Progenitor cell of endocrine pancreas (in vitro differentiated cells): ENCODE data around the gene CTNNBIP1. TPM values are rescaled to one million over a fixed set of nuclear protein-coding genes. Genes with fewer than 3 reads are reported as not detected.

Source experiments
- DNase-seq: peaks from one replicate; pipeline ENCODE4 v3.0.0; 2021; ENCODE audit warnings: low spot score; ENCODE audit not compliant: unreplicated experiment
- H3K27ac Mint-ChIP-seq: 2 replicates; pipeline ENCODE4 v1.8.0; 2021; ENCODE audit warnings: mild to moderate bottlenecking, moderate library complexity, mixed read lengths
- H3K27me3 Mint-ChIP-seq: 2 replicates; pipeline ENCODE4 v1.8.0; 2021; ENCODE audit warnings: mixed read lengths
- H3K36me3 Mint-ChIP-seq: 2 replicates; pipeline ENCODE4 v1.8.0; 2022; ENCODE audit warnings: mixed read lengths; ENCODE audit not compliant: insufficient read depth
- H3K4me1 Mint-ChIP-seq: 2 replicates; pipeline ENCODE4 v1.8.0; 2021; ENCODE audit warnings: low read depth, mixed read lengths
- H3K4me3 Mint-ChIP-seq: 2 replicates; pipeline ENCODE4 v1.8.0; 2021; ENCODE audit warnings: low read depth, mild to moderate bottlenecking, moderate library complexity, mixed read lengths
- H3K9me3 Mint-ChIP-seq: 2 replicates; pipeline ENCODE4 v1.8.0; 2021; ENCODE audit warnings: low read depth, mixed read lengths
- CTCF ChIP-seq: fragments of 200-600 bp; sonication (generic); IDR thresholded peaks from one replicate; pipeline ENCODE4 v1.5.0; 2021; ENCODE audit warnings: antibody characterized with exemption, mild to moderate bottlenecking; ENCODE audit not compliant: unreplicated experiment
- total RNA-seq: library from RNA; stranded (reverse); gene quantifications from 2 replicates; pipeline ENCODE4 v1.2.1, GENCODE V29; 2021

The CTNNBIP1 gene
- total RNA-seq, 1 donor from 2014 or later: 79.9 TPM

DNA sequence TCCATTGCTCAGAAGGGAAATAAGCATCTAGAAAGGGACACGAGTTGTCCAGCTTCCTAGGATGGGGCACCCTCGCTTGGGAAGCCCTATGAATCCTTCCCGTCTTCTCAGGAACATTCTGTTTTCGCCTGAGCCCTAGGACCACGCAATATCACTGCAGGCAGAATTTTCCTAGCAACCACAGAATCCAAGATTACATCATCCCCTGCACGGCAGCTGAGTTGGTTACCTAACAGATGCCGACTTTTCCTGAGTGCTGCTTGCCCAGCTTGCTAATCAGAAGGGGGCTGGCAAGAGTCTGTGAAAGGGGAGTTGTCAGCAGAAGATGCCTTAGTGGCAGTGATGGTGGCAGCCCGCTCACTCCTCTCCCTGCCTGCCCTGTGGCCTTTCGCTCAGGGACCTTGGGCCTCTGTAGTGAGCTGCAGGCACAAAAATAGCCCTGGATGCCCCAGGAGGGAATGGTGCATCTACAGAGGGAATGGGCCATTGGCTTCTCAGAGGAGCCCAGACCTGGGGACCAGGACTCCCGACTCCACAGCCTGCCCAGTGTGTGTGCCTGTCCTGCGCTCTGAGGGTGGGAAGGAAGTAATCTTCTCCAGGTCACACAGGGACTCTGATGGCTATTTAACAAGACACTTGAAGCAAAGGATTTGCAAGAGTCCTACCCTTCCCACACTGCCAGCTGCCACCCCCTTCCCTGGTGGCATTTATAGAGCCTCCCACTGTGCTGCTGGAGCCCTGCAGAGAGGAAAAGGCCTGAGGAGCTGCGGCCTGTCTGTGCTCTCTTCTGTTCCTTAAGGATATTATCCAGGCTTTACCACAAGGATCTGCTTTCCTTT is 57.4 kb downstream of the CTNNBIP1 start:
- no peak for DNase-seq
- Mint-ChIP-seq H3K36me3 (peaks cover 14% of the 10 kb centered on the region), H3K27me3 (no peaks in the 10 kb centered on the region), H3K4me3 (no peak overlapping the region), H3K9me3 (peaks cover 2% of the 10 kb centered on the region), H3K4me1 (peaks cover 6% of the 10 kb centered on the region), H3K27ac (no peak overlapping the region)
- TF ChIP-seq CTCF: no peak

- DNase-seq: no peak
- H3K27me3 Mint-ChIP-seq: no peaks in the 10 kb centered on the region
- H3K36me3 Mint-ChIP-seq: peaks cover 14% of the 10 kb centered on the region
- no peak overlapping the region for H3K27ac Mint-ChIP-seq
- peaks cover 6% of the 10 kb centered on the region for H3K4me1 Mint-ChIP-seq
- H3K9me3 Mint-ChIP-seq: peaks cover 2% of the 10 kb centered on the region
- no peak for TF ChIP-seq CTCF
- no peak overlapping the region for H3K4me3 Mint-ChIP-seq
Observed at GRCh38 chr1:9852004-9852403, 58.1 kb downstream of the CTNNBIP1 start.

DNA sequence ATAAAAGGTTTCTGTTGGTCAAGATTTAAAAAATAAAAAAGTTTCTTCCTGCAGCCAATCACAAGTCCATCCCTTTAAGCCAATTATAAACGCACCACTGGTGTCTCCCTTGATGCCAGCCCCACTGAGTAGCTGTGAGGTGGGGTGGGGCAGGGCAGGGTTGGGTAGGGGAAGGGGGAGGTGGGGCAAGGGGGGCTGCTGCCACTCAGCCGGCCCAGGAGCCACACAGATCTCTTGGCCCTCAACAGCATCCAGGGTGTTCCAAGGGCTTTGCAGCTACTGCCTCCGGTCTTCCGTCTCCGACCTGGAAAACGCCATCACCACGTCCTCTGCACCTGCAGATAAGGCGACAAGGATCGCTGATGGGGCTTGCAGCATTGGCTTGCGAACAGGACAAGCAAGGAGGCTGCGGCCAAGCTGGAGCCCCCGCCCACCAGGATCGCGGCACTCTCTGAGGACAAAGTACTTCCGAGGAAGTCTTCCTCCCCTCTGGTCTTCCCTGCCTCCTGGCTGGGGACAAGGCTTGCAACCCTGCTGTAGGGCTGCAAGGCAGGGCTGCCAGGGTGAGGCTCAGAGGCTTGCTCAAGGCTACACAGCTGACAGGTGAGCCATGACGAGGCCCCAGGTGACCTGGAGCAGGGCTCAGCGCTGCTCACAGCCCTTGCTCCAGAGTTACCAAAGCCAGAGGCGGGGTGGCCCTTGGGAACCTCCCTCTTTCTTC is 59.5 kb downstream of the CTNNBIP1 start:
- H3K4me3 Mint-ChIP-seq: no peak overlapping the region
- no peak overlapping the region for H3K27ac Mint-ChIP-seq

DNA sequence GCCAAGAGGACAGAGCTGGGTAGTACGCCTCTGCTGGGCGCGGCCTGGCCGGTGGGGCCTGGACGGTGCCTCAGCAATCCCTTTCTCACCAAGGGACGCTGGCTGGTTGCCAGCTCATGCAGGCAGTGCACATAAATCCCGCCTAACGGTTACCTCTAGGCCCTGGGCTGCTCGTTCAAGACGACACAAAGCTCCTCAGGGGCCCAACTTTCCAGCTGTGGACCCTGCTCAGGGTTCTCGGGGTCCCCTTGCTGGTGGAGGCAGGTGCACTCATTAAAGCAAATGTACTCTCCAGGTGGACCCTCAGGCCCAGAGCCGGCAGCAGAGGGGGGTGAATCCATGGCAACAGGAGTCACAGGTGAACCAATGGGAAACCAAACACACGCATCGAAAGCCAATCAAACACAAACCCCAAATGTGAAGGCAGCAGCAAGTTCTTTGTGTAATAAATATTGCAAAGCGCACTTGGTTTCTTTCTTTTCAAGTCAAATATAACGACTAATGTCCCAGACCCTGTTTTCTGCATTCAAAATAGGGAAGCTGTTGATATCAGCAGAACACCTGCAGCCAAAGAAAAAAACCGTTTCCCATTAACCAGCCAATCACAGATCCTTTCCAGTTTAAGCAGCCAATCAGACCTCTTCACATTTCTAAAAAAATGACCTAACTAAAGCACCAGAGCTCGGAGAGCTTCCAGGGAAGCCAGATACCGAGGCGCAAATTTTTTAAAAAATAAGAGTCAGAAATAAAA is 60.2 kb downstream of the CTNNBIP1 start:
- no peak for DNase-seq
- no peak for TF ChIP-seq CTCF
- Mint-ChIP-seq H3K36me3 (peaks cover 12% of the 10 kb centered on the region), H3K27ac (no peak overlapping the region), H3K9me3 (peaks cover 2% of the 10 kb centered on the region), H3K4me3 (no peak overlapping the region), H3K27me3 (no peaks in the 10 kb centered on the region), H3K4me1 (peaks cover 9% of the 10 kb centered on the region)

More for the DNA sequence above, 59.5 kb downstream of the CTNNBIP1 start:
- H3K9me3 Mint-ChIP-seq: peaks cover 2% of the 10 kb centered on the region
- H3K4me1 Mint-ChIP-seq: peaks cover 9% of the 10 kb centered on the region
- no peak for TF ChIP-seq CTCF
- no peaks in the 10 kb centered on the region for H3K27me3 Mint-ChIP-seq
- DNase-seq: no peak
- H3K36me3 Mint-ChIP-seq: peaks cover 14% of the 10 kb centered on the region

DNA sequence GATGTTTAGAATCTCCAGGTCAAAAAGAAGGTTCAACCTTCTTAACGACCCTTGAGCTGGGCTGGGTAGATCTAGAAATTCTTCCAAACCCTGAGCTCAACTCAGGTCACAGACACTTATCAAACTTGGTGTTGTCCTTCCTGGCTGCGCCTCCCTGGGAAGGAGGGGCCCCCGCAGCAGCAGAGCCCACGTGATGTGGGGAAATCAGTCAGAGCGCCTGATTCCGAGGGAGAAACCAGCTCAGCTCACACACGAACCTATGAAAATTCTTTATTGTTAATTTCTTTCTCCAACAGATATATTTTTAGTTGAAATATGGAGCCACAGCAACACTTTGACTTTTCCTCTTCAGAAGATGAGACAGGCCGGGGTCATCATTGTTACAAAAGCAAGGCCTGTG is 62.0 kb downstream of the CTNNBIP1 start:
- no peak for DNase-seq
- Mint-ChIP-seq H3K36me3 (peaks cover 3% of the 10 kb centered on the region), H3K27ac (peak overlapping the region; percentile 63), H3K27me3 (no peaks in the 10 kb centered on the region), H3K9me3 (no peaks in the 10 kb centered on the region), H3K4me1 (peaks cover 9% of the 10 kb centered on the region), H3K4me3 (no peak overlapping the region)
- no peak for TF ChIP-seq CTCF
